Eye (tissue), 1 donor: ENCODE data around the gene ENTREP1.
A peak's percentile ranks its signal among the peaks of the same experiment; 100 is the strongest.

Experiments used
- DNase-seq: peaks from one replicate; pipeline ENCODE4 v3.0.0-alpha.2; 2015

Gene ENTREP1

DNA sequence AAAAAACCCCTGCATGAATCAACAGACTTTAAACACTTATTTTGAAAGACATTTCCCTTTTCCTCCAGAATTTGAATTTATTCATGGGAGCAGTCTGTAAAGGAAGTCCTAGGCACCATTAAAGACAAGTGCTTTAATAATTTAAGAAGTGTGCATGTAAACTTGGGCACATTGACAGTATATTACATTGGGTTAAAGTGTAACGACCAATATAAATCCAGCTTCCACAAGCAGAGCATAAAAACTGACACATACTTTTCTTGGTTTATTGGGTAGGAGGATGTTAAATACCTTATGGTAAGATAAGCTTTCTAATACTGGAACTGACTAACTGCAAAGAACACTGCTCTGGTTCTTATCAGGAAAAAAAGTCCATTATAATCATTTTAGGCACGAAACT is 1.2 kb upstream of the ENTREP1 start:
- no peak for DNase-seq

DNA sequence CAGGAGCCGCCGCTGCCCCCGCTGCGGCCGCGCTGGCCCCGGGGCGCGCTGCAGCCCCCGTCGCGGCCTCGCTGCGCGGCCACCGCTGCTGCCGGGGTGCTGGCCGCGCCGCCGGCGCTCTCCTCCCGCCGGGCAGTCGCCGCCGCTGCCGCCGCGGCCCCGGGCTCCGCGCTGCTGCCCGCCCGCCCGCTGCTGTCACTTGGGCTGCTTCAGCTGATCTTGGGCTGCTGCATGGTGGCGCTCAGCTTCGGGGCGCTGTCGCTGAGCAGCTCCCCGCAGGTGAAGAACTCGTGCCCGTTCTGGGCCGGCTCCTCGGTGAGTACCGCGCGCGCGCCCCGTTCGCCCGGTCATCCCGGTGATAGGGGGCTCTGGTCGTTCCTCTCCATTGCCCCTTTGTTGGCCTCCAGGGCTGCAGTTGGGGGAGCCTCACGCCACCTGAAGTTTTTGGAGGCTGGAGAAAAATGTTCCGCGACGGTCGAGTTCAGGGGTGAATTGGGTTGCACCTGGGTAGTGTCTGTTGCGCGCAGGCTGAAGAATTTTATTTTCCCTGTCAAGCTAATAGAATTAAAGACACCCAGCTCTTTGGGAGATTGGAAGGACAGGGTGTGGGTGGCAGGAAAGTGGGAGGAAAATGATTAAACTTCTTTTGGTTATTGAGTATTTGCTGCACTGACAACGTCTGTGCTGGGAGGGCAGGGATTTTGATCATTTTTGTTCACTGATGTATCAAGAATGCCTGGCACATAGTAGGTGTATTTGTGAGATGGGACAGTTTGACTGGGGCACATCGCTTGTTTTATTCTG is 596 bp downstream of the ENTREP1 start:
- DNase-seq: peak; percentile 59

DNA sequence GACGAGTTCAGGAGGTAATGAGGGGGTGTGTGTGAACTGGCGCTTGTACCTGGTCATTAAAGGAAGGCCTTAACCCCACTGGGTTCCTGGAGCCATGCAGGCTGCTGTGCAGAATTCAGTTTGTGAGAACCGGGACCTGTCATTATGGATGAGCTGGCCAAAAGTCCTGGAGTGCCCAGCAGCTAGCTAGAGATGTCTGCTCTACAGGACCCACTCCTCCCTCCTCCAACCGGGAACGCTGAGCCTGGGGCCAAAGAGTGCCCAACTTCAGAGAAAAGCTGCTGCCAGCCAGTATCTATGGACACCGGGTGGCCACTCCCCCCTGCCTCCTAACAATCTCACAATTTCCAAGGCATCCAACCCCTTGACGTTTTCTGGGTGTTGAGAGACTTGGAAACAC is 1.2 kb downstream of the ENTREP1 start:
- no peak for DNase-seq

DNA sequence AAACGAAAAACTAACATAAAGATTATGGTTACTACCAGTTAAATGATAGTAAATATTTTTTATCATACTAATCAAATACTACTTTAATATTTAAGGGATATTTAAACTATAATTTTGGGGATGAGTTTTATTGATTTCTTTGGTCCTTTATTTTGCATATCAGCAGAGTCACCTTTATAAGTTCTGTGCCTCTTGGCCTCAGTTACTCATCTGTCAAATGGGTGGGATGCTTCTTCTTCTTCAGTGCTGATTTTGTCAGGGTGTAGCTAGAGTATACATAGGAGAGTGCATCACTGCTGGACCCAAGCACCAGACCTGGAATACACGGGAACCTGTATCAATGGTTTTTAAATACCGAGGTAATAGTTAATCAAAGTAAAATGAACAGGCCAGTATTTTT is 5.6 kb downstream of the ENTREP1 start:
- no peak for DNase-seq

DNA sequence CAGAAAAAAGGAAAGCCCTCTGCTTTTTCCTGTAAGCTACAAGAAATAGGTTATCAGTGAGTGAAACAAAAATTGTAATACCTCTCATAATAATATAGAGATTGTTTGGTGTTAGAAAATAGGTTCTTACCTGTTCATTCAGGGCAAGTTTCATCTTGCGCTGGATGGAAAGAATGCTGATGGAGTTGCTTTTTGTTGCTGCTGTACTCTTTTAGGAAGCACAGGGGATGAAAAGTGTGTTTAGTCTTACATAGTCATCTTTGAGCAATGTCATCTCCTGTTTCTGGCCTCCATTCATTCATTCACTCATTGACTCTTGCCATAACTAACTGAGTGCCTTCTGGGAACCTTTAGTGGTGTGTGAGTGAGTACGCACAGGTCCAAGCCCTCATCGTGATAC is 6.4 kb downstream of the ENTREP1 start:
- DNase-seq: no peak

DNA sequence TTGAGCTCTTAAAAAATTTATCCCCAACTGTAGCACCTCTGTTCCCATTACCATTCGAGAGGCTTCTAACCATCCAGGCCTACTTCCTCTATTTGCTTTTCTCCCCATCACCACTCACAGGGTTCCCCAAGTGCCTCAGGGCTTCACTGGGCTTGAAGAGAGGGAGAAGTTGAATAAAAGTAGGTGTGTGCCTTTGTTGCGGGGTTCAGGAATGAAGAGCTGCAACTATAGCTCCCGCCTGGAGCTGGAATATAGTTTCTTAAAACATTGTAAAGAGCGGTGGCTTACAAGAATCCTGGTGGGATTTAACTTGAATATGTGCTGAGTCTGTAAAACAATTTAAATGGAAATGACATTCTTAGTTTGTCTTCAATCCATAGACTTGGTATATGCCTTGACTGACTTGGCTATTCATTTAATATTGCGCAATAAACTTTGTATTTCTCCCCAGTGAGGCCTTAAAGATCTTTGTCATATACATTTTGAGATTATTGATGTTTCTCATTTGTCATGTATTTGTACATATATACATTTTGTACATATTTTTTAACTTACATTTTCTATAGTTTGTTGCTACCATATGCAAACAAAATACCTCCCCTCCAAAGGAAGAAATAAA is 7.2 kb downstream of the ENTREP1 start:
- no peak for DNase-seq

DNA sequence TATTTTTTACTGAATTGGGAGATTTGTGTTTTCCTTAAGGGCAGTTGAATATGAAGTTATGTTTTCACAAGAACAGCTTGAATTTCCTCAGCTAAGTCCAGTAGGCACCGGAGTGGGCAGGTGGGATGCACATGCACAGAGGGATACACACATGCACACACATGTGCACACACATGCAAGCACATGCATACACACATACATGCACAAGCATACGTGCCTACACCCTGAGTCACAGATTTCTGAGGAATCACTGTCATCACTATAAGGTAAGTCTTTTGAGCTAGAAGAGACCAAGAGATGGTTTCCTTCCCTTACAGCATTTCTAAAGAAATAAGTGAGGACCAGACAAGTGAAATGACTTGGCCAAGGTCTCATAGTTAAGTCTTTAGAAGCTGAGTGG is 8.7 kb downstream of the ENTREP1 start:
- DNase-seq: no peak

DNA sequence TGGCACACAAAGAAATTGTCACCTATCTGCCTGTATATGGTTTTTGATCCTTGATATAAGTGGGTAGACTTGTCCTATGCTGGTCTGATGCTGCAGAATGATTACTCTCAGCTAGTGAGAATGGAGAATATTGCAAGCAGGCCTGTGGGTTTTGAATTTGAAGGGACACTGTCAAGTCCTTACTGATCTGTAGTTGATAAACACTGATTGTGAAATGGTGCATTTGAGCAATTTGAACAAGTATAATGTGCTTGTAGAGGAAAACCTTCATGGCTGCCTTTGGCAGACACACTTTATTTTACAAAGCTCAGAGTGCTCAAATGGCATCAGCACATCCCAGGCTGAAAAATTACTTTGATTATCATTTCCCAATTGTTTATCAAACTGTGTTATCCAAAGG is 9.3 kb downstream of the ENTREP1 start:
- no peak for DNase-seq

DNA sequence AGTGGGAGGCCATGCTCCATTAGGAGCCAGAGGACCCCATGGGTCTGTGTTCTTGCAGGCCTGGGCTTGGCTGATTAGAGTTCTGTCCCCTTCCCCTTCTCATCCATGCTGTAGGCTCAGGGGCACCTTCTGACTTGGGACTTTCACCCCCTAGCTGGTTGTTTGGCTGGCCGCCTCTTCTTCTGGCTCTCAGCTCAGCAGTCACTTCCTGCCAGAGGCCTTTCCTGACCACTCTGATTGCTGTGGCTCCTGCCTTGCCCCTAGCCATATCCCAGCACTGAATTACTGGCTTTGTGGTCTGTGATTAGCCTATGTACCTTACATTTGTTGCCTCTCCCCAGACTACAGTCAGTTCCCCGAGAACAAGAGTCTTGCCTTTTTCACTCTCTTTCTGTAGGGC is 14.6 kb downstream of the ENTREP1 start:
- DNase-seq: no peak

DNA sequence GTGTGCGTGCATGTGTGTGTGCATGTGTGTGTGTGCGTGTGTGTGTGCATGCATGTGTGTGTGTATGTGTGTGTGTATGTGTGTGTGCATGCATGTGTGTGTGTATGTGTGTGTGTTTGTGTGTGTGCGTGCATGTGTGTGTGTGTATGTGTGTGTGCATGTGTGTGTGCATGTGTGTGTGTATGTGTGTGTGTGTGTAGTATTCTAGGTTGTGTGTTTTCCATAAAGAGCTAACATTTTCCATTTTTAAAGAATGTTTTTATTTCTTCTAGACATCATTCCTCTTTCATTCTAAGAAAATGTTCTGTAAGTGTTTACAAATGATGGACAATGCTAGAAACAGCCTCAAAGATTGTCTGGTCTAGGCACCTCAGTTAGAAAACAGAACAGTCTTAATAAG is 15.6 kb downstream of the ENTREP1 start:
- no peak for DNase-seq

DNA sequence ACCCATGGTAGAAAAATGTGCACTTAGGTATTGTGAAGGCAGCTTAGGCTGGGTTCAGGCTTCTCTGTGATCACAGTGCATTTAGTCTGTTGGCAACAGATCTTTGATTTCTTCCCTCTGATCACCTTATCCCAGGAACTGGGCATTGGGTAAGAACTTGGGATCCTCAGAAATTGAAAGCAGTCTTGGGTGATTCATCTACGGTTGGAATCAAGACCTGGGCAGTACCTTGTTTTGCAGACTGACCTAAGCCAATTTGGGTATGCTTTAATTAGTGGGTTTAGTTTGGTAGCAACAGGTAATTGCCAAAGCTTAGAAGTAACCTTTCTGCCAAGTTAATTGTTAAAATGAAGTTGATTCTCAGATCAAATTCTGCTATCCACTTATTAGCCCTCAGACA is 17.8 kb downstream of the ENTREP1 start:
- DNase-seq: no peak

DNA sequence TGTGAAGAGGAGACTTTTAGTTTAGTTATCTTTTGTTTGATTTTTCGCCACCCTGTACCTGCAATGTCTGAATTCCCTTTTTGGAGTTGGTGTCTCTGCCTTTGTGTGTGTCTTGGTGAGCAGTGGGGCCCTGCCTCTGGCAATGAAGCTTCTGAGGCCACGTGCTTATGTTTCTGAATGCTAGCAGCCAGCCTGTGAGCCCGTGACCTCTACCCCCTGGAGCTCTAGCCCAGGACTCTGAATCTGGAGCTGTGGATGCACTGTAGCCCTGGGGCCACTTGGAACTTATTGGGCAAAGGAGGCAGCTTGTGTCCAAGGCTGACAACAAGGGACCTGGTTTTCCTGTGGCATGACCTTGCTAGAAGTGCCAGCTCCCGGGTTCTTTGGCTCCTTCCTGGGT is 19.4 kb downstream of the ENTREP1 start:
- DNase-seq: no peak

DNA sequence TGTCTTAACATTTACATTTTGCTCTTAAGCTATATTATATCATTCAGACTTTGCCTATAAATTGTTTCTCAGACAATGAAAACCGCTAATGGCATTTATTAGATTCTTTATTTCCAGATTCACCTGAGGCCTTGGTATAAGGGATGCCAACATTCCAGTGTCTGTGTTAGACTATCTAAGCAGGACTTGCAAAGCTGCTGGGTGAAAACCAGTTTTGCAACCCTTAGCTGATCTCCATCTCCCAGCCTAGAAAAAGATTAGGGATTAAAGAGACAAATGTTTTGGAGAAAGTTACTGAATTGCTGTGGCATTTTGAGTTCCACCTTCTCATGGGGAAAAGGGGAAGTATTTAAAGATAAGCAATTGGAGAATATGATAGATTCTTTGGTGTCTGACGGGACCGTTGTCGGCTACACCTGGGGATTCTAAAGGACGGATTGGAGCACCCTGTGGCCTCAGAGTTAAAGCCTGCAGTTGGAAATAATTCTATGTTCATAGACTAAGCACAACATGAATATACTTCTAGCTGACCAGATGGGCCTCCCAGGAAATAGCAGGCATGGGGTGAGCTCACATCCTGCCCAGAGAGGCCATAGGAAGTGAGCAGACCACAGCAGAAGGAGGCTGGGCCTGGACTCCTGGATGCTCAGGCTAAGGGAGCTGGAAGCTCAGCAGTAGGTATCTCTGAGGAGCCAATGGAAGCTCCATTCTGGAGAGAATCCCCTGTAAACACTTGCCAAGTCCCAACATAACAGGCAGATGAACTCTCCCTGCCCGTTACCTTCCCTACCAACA is 21.8 kb downstream of the ENTREP1 start:
- no peak for DNase-seq

DNA sequence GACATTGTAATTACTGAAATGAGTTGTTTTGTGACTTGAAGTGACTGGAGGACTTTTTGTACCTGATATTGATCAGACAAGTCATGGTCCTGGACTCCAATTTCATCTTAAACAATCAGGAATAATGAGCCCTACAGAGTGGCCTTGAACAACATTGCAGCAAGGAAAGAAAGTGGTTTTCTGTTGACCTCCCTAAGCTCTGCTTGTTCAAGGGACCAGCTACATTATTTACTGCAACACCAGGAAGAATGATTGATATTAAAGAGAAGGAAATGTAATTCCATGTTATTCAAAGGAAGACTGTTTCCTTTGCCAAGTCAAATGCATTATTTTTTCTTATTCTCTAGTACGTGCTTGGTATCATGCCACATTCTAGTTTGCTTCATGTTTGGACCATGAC is 22.6 kb downstream of the ENTREP1 start:
- no peak for DNase-seq

DNA sequence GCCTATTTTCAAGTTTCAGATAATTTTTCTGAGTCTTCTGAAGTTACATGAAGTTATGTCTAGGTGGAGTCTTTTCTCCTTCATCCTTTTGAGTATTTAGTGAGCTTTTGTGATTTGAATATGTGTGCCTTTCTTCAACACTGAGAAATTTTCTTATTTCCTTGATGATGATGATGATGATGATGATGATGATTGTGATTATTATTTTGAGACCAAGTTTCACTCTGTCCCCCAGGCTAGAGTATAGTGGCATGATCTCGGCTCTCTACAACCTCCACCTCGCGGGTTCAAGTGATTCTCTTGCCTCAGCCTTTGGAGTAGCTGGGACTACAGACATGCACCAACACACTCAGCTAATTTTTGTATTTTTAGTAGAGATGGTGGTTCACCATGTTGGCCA is 26.2 kb downstream of the ENTREP1 start:
- no peak for DNase-seq

DNA sequence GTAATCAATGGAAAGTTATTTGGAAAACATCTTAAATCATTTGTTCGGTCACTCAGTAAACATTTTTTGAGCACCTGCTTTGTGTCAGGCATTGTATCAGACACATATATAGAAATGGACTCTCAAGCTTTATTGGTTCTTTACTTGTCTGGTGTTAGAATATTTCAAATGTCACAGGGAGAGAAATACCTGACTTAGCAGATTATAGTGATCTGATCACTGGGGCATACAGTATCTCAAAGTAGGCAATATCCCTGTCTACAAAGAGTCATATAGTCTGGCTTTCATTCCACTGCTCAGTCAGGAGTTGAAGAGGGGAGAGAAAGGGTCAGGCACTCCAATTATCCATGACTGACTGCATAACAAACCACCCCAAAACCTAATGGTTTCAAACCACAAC is 30.2 kb downstream of the ENTREP1 start:
- DNase-seq: no peak

DNA sequence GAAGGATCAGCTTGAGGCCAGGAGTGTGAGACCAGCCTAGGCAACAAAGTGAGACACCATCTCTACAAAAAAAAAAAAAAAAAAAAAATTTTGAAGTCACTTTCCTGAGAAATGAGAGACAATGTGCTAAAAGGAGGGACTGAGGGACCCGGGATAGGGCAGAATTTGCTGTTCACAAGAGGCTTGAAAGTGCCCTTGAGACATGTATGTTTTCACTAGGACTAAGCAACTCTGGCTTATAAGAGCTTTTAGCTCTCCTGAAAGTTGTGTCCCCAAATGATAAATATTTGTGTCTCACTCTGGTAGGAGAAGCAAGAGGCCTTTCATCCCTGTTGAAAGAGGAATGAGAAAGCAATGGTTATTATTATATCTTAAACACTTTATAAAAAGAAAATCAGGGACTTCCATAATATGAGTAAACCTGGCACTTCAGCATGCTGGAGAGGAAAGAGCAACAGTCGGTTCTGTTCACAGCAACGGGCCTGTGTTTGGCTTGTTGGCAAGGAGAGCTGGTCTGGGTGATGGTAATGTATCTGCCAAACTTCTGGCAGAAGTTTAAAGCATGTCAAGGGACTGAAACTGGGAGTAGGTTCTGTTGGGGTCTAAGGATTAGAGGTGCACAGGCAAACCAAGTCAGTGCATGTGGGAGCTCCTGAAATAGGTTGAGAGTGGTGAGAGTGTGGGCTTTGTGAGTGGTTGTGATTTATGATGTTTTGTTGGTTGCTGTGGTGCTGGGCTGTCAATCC is 32.2 kb downstream of the ENTREP1 start:
- DNase-seq: no peak

DNA sequence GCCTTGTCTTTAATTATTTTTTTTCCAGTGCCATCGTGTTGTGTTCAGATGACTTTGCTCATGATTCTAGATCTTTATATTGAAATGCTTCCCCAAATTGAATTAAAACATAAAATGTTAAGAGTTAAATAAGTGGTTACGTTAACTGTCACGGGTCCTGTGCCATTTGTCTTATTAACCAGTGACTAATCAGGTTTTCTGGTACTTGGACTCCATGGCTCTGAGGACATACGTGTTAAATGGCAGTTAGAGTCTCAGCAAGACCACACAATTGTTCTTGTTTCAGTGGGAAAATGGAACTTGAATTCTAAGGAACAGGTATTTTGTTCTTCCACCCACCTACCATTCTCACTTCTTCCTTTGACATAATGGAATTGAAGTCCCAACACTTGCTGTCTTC is 32.8 kb downstream of the ENTREP1 start:
- DNase-seq: no peak

DNA sequence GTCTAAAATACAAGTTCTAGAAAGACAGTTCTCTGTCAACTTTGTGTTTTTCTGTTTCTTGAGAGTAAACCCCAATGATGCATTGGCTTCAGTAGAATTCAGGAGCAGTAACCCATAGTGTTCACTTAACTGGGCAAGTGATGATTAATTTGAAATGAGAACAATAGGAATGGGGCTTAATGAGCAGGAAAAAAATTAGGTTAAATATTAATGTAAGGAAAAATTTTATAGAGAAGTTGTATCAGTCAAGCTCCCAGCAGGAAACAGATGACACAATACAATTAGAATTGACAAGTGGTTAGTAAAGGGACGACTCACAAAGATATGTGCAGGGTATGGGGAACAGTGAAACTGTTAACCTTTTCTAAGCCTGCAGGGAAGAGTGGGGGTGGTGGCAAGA is 38.2 kb downstream of the ENTREP1 start:
- DNase-seq: no peak

DNA sequence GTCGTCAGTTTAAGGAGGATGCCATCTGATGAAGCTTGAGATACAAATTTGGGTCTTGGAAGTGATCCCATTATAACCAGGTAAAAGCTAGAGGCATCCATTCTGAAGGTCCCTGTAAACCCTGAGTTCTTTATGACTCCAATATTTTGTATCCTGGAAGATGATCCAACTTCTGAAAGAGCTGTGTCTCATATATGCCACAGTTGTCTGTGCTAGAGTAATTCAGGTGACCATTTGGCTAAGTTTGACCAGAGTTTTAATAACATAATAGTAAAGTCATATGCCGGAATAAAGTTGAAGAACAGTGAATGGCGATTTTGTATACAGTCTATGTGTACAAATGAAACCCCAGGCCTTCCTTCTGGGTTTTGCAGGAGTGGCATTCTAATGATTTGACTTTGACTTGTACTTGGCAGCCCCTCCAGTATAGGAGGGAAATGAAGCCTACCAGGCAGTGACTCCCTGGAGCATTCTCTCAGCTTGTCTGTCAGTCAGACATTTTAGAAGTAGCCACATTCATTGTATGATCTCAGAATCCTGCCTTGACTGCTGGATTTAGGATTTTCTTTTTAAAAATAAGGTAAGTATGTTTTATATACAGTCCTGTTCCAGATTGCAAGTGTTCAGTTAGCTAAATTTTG is 39.6 kb downstream of the ENTREP1 start:
- no peak for DNase-seq

DNA sequence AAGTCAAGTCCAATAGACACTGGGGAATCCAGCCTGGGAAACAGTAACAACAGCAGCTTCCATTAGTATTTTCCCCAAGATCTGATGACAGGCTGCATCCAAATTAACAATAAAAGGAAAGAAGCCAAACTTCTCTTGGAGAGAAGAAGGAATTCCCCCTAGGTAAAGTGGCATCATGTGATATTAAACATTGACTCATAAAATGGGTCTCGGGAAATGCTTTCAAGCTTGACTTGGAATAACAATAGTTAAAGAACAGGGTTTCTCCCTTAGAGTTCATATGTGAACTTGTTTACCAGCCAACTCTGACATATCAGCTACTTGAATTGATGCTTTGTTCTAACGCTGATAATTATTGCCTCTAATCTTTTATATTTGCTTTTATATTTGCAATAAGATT is 45.4 kb downstream of the ENTREP1 start:
- DNase-seq: no peak

DNA sequence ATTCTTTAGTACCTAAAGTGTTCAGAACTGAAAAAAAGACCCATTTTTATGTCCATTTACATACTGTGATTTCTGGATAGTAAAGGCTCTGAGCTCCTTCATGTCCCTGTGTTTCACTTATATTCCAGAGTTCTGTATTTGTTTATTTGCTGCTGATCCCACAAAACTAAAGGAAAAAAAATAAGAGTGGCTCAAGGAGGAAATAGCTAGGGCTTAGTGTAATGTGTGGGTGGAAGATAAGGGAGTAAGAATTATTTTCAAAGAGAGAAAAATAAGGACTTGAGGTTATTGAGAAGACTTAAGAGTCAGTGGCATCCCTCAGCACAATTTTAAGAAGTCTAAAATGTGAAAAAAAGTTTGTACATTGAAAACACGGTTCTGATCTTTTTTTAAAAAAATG is 46.0 kb downstream of the ENTREP1 start:
- no peak for DNase-seq

DNA sequence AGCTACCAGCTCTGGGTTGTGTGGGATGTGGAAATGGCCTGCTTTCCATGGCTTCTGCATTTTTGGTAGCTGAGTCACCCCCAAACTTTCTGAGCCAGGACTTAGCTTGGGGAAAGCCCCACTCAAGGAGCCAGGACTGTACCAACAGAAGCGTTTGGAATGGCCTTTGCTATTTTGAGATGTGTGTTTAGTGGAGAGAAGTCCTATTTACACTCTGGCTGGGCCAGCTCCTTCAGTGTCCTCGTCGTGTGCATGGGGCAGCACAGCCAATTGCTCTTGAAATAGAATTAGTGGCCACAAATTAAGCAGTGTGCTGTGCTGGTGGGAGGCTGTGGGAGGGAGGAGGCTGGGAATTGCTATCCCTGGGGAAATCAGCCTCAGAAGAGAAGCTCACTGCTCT is 51.6 kb downstream of the ENTREP1 start:
- peak; percentile 12 for DNase-seq
